H1 (cell line): ENCODE results near the gene C2CD2L. TPM values are rescaled to one million over a fixed set of nuclear protein-coding genes. Genes with fewer than 3 reads are reported as not detected.

Source experiments
- CTCF ChIA-PET: fragments of 300-600 bp; sonication (Branson Sonifier 250); formaldehyde crosslinking; loops from one replicate; lab custom pipeline; 2021; ENCODE audit not compliant: partially characterized antibody; lab: Charles Lee
- POLR2A ChIA-PET: fragments of 300-600 bp; sonication (Branson Sonifier 250); formaldehyde crosslinking; loops from one replicate; lab custom pipeline; 2021; ENCODE audit warnings: inconsistent platforms; ENCODE audit not compliant: partially characterized antibody; lab: Charles Lee
- DNase-seq, 2 experiments: peaks; one replicate each; pipeline versions ENCODE4 v3.0.0 to v3.0.0-alpha.2; 2010 to 2022; ENCODE audit warnings: low spot score in 2 of 2, low read depth in 1 of 2, mixed read lengths in 1 of 2
- FAIRE-seq: peaks from 2 replicates; lab custom pipeline; 2011; peaks lifted over from hg19 to GRCh38; lab: Jason Lieb, UNC
- H2AFZ ChIP-seq: 2 replicates; pipeline ENCODE4 v1.8.1; 2012; ENCODE audit warnings: low read length, inconsistent platforms
- H2AK5ac ChIP-seq: 2 replicates; pipeline ENCODE4 v1.6.1; 2013; ENCODE audit warnings: low read depth, low read length
- H2BK120ac ChIP-seq: replicated peaks from 2 replicates; pipeline ENCODE3; 2013; ENCODE audit warnings: low read depth, low read length, inconsistent platforms
- H2BK12ac ChIP-seq: 2 replicates; pipeline ENCODE4 v1.6.1; 2013; ENCODE audit warnings: low read depth, low read length
- H2BK15ac ChIP-seq: 2 replicates; pipeline ENCODE4 v1.6.1; 2013; ENCODE audit warnings: low read length
- H2BK20ac ChIP-seq: 2 replicates; pipeline ENCODE4 v1.6.1; 2013; ENCODE audit warnings: low read length
- H2BK5ac ChIP-seq: 2 replicates; pipeline ENCODE4 v1.6.1; 2013; ENCODE audit warnings: low read depth, low read length
- H3K14ac ChIP-seq: 2 replicates; pipeline ENCODE4 v1.6.1; 2013; ENCODE audit warnings: inconsistent platforms; ENCODE audit not compliant: insufficient read length
- H3K18ac ChIP-seq: 2 replicates; pipeline ENCODE4 v1.6.1; 2013; ENCODE audit warnings: low read length; ENCODE audit errors: extremely low read depth
- H3K23ac ChIP-seq: 2 replicates; pipeline ENCODE4 v1.6.1; 2013; ENCODE audit warnings: inconsistent platforms; ENCODE audit not compliant: insufficient read length
- H3K23me2 ChIP-seq: 2 replicates; pipeline ENCODE4 v1.6.1; 2013; ENCODE audit warnings: low read depth, low read length
- H3K27ac ChIP-seq: 2 replicates; pipeline ENCODE4 v1.6.1; 2011; ENCODE audit warnings: low read depth, low read length, inconsistent platforms
- H3K27me3 ChIP-seq, 4 experiments: replicated peaks in 1 of 4; 1 replicate in 1 of 4; 2 replicates in 3 of 4; pipeline versions ENCODE4 v1.6.1 to v1.8.1; 2011 to 2013; ENCODE audit warnings: low read length in 3 of 4, mild to moderate bottlenecking in 3 of 4, inconsistent platforms in 2 of 4, mixed read lengths in 2 of 4, moderate library complexity in 1 of 4; ENCODE audit not compliant: control insufficient read depth in 3 of 4, insufficient read depth in 3 of 4; ENCODE audit errors: extremely low read depth in 1 of 4
- H3K36me3 ChIP-seq, 4 experiments: 2 replicates each; pipeline versions ENCODE4 v1.6.1 to v1.8.1; 2011 to 2013; ENCODE audit warnings: mild to moderate bottlenecking in 4 of 4, low read length in 3 of 4, moderate library complexity in 2 of 4, control low read depth in 1 of 4, inconsistent platforms in 1 of 4; ENCODE audit not compliant: insufficient read depth in 4 of 4, control insufficient read depth in 2 of 4
- H3K4ac ChIP-seq: replicated peaks from 2 replicates; pipeline ENCODE3; 2013; ENCODE audit warnings: low read length, low read depth, mixed read lengths, inconsistent platforms; ENCODE audit not compliant: insufficient read length
- H3K4me1 ChIP-seq, 4 experiments: replicated peaks in 1 of 4; 1 replicate in 1 of 4; 2 replicates in 3 of 4; pipeline versions ENCODE4 v1.6.1 to v1.8.1; 2011 to 2013; ENCODE audit warnings: low read length in 3 of 4, inconsistent platforms in 2 of 4, mixed read lengths in 1 of 4; ENCODE audit not compliant: insufficient read depth in 4 of 4, control insufficient read depth in 3 of 4
- H3K4me2 ChIP-seq, 2 experiments: 2 replicates each; pipeline versions ENCODE4 v1.6.1 to v1.8.1; 2011 to 2013; ENCODE audit warnings: low read depth in 2 of 2, low read length in 2 of 2, control low read depth in 1 of 2, inconsistent platforms in 1 of 2, mild to moderate bottlenecking in 1 of 2; ENCODE audit not compliant: insufficient read depth in 1 of 2
- H3K4me3 ChIP-seq, 4 experiments: fragments of 200-600, 300-600 bp in 1 of 4; sonication (generic), shearing (Covaris generic), sonication (Bioruptor Twin) in 1 of 4; 2 replicates each; pipeline versions ENCODE4 v1.5.1 to v1.8.1; 2011 to 2016; ENCODE audit warnings: low read length in 4 of 4, low read depth in 3 of 4, control low read depth in 2 of 4, inconsistent platforms in 2 of 4, mild to moderate bottlenecking in 2 of 4, mixed read lengths in 1 of 4, moderate library complexity in 1 of 4; ENCODE audit not compliant: insufficient read depth in 2 of 4; ENCODE audit errors: extremely low read depth in 1 of 4
- H3K56ac ChIP-seq: replicated peaks from 2 replicates; pipeline ENCODE3; 2013; ENCODE audit warnings: low read depth, mild to moderate bottlenecking, mixed read lengths, low read length, inconsistent platforms; ENCODE audit not compliant: insufficient read length
- H3K79me1 ChIP-seq: 2 replicates; pipeline ENCODE4 v1.6.1; 2013; ENCODE audit warnings: low read depth, low read length, control low read depth
- H3K79me2 ChIP-seq, 2 experiments: 2 replicates each; pipeline versions ENCODE4 v1.6.1 to v1.8.1; 2012 to 2013; ENCODE audit warnings: low read length in 2 of 2, mild to moderate bottlenecking in 2 of 2, inconsistent platforms in 1 of 2; ENCODE audit not compliant: insufficient read depth in 2 of 2, control insufficient read depth in 1 of 2
- H3K9ac ChIP-seq, 4 experiments: replicated peaks in 1 of 4; 1 replicate in 1 of 4; 2 replicates in 3 of 4; pipeline versions ENCODE4 v1.6.1 to v1.8.1; 2011 to 2013; ENCODE audit warnings: low read depth in 3 of 4, low read length in 3 of 4, control low read depth in 2 of 4, mild to moderate bottlenecking in 2 of 4, moderate library complexity in 2 of 4, inconsistent platforms in 1 of 4; ENCODE audit errors: extremely low read depth in 1 of 4
- H3K9me3 ChIP-seq, 2 experiments: 2 replicates each; pipeline versions ENCODE4 v1.6.1 to v1.8.1; 2012 to 2013; ENCODE audit warnings: mild to moderate bottlenecking in 2 of 2, moderate library complexity in 2 of 2, control low read depth in 1 of 2, inconsistent platforms in 1 of 2, low read depth in 1 of 2, low read length in 1 of 2, mixed read lengths in 1 of 2; ENCODE audit not compliant: insufficient read depth in 2 of 2
- H4K20me1 ChIP-seq, 2 experiments: replicated peaks in 1 of 2; 2 replicates each; pipeline versions ENCODE3 to v1.8.1; 2011 to 2013; ENCODE audit warnings: inconsistent platforms in 2 of 2, low read length in 2 of 2, mild to moderate bottlenecking in 1 of 2; ENCODE audit not compliant: insufficient read depth in 2 of 2, control insufficient read depth in 1 of 2
- H4K5ac ChIP-seq: 2 replicates; pipeline ENCODE4 v1.6.1; 2013; ENCODE audit warnings: low read length, low read depth, mixed read lengths, inconsistent platforms; ENCODE audit not compliant: insufficient read length
- H4K8ac ChIP-seq: 2 replicates; pipeline ENCODE4 v1.8.0; 2013; ENCODE audit warnings: mild to moderate bottlenecking, moderate library complexity, low read length, inconsistent platforms; ENCODE audit not compliant: insufficient read depth; ENCODE audit errors: extremely low read depth
- H4K91ac ChIP-seq: replicated peaks from 2 replicates; pipeline ENCODE3; 2013; ENCODE audit warnings: low read length, mixed read lengths, inconsistent platforms; ENCODE audit not compliant: insufficient read length
- ASH2L ChIP-seq: fragments of 200-600, 300-600 bp; sonication (generic); IDR thresholded peaks from one replicate; pipeline ENCODE4 v1.7.1; 2017; ENCODE audit warnings: low read length
- CTCF ChIP-seq, 3 experiments: IDR thresholded peaks; 1 replicate in 2 of 3; 2 replicates in 1 of 3; pipeline versions ENCODE4 v1.5.1 to v1.6.1; 2011; ENCODE audit warnings: low read length in 3 of 3, mild to moderate bottlenecking in 3 of 3, inconsistent platforms in 2 of 3, low read depth in 1 of 3, moderate library complexity in 1 of 3; ENCODE audit not compliant: insufficient read depth in 1 of 3; ENCODE audit errors: control extremely low read depth in 1 of 3
- WGBS, 2 experiments: shearing (Covaris generic) in 1 of 2; methylation state at CpG; one replicate each; pipeline versions ENCODE4 v1.1.6 to v1.1.7; 2013 to 2015; ENCODE audit warnings: low lambda C conversion rate in 2 of 2, mixed read lengths in 2 of 2, inconsistent platforms in 1 of 2, low coverage in 1 of 2, missing lambda C conversion rate in 1 of 2; ENCODE audit not compliant: insufficient replicate concordance in 2 of 2, insufficient coverage in 1 of 2, insufficient read length in 1 of 2; ENCODE audit errors: extremely low coverage in 1 of 2, missing lambda C conversion rate in 1 of 2; 5-methylcytosine and 5-hydroxymethylcytosine counted together
- polyA plus RNA-seq, 7 experiments: library from polyadenylated mRNA; depleted of rRNA in 3 of 7; stranded (reverse) in 5 of 7; unstranded in 2 of 7; fragments of >200 nt in 5 of 7; fragments of 200-250 nt in 2 of 7; gene quantifications; 1 replicate in 5 of 7; 2 replicates in 1 of 7; 4 replicates in 1 of 7; pipeline versions ENCODE4 v1.2.1 to v1.2.3, GENCODE V29; 2011 to 2013; ENCODE audit warnings: missing spikeins in 2 of 7, mixed read lengths in 2 of 7
- total RNA-seq: library from RNA; stranded (reverse); fragmentation: NEBNext Ultra II Directional; extraction: Animal tissue kit (Norgen Biotek cat#: 25700); gene quantifications from 2 replicates; pipeline ENCODE4 v1.2.1, GENCODE V29; 2021

The C2CD2L gene
- total and polyA plus RNA-seq, 2 of the 8 experiments (the other 6 are each of a cell fraction or from before 2014, with no cell fraction given) = 2.5 to 4.0 TPM

- H3K4me3 ChIP-seq = no peak overlapping the region
- H2BK20ac ChIP-seq = no peak overlapping the region
- no peak overlapping the region for H2AK5ac ChIP-seq
- H3K79me1 ChIP-seq = no peaks in the 10 kb centered on the region
- H3K9ac ChIP-seq = no peak overlapping the region
- H4K5ac ChIP-seq = no peak overlapping the region
- FAIRE-seq (no peak), DNase-seq (no peak)
- WGBS, 2 experiments = 91% methylated on average over 5 of the region's 5 CpGs; no CpG with 5 or more reads in 1 of the 2 experiments
- H3K4me1 ChIP-seq = peaks cover 0 to 3% (median under 1%) of the 10 kb centered on the region in 4 experiments; a peak in 3 of 7 replicates
- H2BK120ac ChIP-seq = no peak overlapping the region
- no peak overlapping the region for H2BK15ac ChIP-seq
- ChIA-PET CTCF (interaction anchor here (0.7 to 1.9 kb wide), 7 partner anchors 11 to 510 kb away, joined by 3 to 7 read pairs (median 3); partner anchors contain the start of gene MCAM), POLR2A (interaction anchor here (0.6 to 2.2 kb wide), 2 partner anchors 8 to 22 kb away, joined by 3 to 7 read pairs; partner anchors contain the start of gene HMBS)
- H4K91ac ChIP-seq = no peak overlapping the region
- H3K56ac ChIP-seq = no peak overlapping the region
- H2BK5ac ChIP-seq = no peak overlapping the region
- H3K18ac ChIP-seq = no peak overlapping the region
- H2BK12ac ChIP-seq = no peak overlapping the region
- peaks cover 0 to under 1% of the 10 kb centered on the region in 2 experiments; a peak in 1 of 4 replicates for H3K79me2 ChIP-seq
- H3K4ac ChIP-seq = no peak overlapping the region
- TF ChIP-seq ASH2L (no peak), CTCF (IDR thresholded peaks at IDR 0.05; ENCODE audit: control extremely low read depth in 1 of 3, insufficient read depth in 1 of 3, low read depth in 1 of 3, low read length in 3 of 3) (no peak)
- H3K23me2 ChIP-seq = no peaks in the 10 kb centered on the region
- no peak overlapping the region for H3K23ac ChIP-seq
- no peak overlapping the region for H3K14ac ChIP-seq
- H3K4me2 ChIP-seq = no peak overlapping the region
- H2AFZ ChIP-seq = no peak overlapping the region
- no peaks in the 10 kb centered on the region for H3K36me3 ChIP-seq
- no peaks in the 10 kb centered on the region for H4K20me1 ChIP-seq
- H3K27ac ChIP-seq = no peak overlapping the region
- no peak overlapping the region for H4K8ac ChIP-seq
- no peaks in the 10 kb centered on the region for H3K27me3 ChIP-seq
- H3K9me3 ChIP-seq = no peaks in the 10 kb centered on the region; a peak in 1 of 4 replicates
These were observed 44.4 kb upstream of the C2CD2L start for GRCh38 chr11:119062779-119063178.
